Measurements from ENCODE around the gene RILPL1. TPM values are rescaled to one million over a fixed set of nuclear protein-coding genes. Genes with fewer than 3 reads are reported as not detected.
A peak's percentile ranks its signal among the peaks of the same experiment; 100 is the strongest.
"Not testable (repeated sequence)": the region's sequence is repeated elsewhere in the genome, so short reads cannot be mapped to it uniquely, and the experiment has no call there.

RILPL1 gene, protein sequence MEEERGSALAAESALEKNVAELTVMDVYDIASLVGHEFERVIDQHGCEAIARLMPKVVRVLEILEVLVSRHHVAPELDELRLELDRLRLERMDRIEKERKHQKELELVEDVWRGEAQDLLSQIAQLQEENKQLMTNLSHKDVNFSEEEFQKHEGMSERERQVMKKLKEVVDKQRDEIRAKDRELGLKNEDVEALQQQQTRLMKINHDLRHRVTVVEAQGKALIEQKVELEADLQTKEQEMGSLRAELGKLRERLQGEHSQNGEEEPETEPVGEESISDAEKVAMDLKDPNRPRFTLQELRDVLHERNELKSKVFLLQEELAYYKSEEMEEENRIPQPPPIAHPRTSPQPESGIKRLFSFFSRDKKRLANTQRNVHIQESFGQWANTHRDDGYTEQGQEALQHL
- total RNA-seq (2014; rRNA removed; shearing (Covaris generic)) (0.05 and 0.38 TPM in 2 replicates), total RNA-seq (2022) (0.74 and 0.86 TPM in 2 replicates), Bru-seq, nascent RNA (percentile 21 among the genes with signal in this experiment), BruChase-seq, experiment 1, labeled RNA remaining after a 6-hour chase (percentile 24 among the genes with signal in this experiment), BruChase-seq, experiment 2, labeled RNA remaining after a 2-hour chase (percentile 22 among the genes with signal in this experiment)
- long read RNA-seq, partial matches to known transcripts, result 0 of 2 reads
- long read RNA-seq, other reads (novel, unspliced or antisense), result 2 of 2 reads

DNA sequence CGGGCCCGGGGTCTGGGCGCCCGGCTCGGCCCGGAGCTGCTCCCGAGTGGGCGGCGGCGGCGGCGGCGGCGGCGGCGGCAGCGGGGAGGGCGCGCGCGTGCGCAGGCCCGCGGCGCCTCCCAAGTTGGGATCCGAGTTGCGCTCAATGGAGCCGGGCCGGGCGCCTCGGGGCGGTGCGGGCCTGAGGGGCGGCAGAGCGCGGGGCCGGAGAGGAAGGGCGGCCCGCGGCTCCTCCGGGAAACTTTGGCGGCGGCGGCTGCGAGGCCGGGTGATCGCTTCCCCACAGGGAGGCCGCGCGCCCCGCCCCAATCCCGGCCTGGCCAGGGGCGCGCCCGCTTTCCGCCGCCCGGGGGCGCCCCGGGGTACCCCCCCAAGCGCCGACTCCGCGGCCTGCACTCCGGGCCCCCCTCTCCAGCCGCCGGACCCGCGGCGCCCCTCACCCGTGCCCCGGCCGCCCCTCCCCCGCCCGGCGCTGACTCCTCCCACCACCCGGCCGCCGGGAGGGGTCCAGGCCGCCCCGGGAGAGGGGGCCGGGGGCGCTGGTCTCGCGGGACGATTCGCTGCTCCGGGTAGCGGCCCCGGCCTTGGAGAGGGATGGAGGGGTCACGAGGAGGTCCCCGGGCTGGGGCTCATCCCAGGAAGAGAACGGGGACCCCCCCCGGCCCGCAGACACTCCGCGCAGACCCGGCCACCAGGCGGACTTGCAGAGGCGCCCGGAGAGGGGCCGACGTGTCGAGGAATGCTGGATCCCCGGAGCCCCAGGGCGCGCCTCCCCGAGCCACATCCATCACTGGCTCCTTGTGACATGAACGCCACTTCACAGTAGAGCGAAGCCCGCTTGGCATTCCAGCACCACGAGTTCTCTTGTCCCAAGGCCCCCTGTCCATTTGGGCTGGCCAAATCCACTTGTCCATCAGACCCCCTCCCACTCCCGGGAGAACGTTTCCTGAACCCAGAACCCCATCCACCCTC lies at the start of gene RILPL1:
Gene RILPL1, minus strand, starts transcription at position 48 of the 972 bp plus-strand sequence. CDS start 237 bp downstream, outside the sequence.
- H3K4me3 ChIP-seq (ENCODE audit: low read depth, low read length, poor library complexity, severe bottlenecking), result peak within 1 kb of the TSS; percentile 72
- DNase-seq (ENCODE audit: low spot score), result peak; percentile 61
- intact Hi-C loops (cut with micrococcal nuclease; ENCODE audit: unreplicated experiment), result loop anchor here (5.0 kb wide), 1 partner anchor 48 kb away; the partner anchor contains the start of gene TMED2
- ChIA-PET POLR2A (no interaction called here), CTCF (ENCODE audit: unreplicated experiment) (no interaction called here)
- H3K27ac ChIP-seq (ENCODE audit: low read depth, low read length, poor library complexity, severe bottlenecking), result no peak within 1 kb of the TSS
- H3K4me1 ChIP-seq (ENCODE audit: insufficient read depth, low read length, poor library complexity, severe bottlenecking), result peaks cover 21% of the 10 kb centered on the region
- no peaks in the 10 kb centered on the region for H3K36me3 ChIP-seq (ENCODE audit: insufficient read depth, low read length)
- H3K9me3 ChIP-seq (ENCODE audit: low read length), result no peaks in the 10 kb centered on the region
- no peaks in the 10 kb centered on the region for H3K79me2 ChIP-seq (ENCODE audit: insufficient read depth, low read depth, low read length)
- H2AFZ ChIP-seq (ENCODE audit: low read length), result peak within 1 kb of the TSS; percentile 84
- BruUV-seq (replicated peaks), result no TSS peak
- peak within 1 kb of the TSS; percentile 85 for H3K4me2 ChIP-seq (ENCODE audit: low read length)
- H4K20me1 ChIP-seq (ENCODE audit: insufficient read depth, low read length), result no peaks in the 10 kb centered on the region
- TF ChIP-seq EZH2phosphoT487 (IDR thresholded peaks at IDR 0.05; ENCODE audit: borderline replicate concordance, low read depth, low read length), result no peak
- TF ChIP-seq, protein P1, sequence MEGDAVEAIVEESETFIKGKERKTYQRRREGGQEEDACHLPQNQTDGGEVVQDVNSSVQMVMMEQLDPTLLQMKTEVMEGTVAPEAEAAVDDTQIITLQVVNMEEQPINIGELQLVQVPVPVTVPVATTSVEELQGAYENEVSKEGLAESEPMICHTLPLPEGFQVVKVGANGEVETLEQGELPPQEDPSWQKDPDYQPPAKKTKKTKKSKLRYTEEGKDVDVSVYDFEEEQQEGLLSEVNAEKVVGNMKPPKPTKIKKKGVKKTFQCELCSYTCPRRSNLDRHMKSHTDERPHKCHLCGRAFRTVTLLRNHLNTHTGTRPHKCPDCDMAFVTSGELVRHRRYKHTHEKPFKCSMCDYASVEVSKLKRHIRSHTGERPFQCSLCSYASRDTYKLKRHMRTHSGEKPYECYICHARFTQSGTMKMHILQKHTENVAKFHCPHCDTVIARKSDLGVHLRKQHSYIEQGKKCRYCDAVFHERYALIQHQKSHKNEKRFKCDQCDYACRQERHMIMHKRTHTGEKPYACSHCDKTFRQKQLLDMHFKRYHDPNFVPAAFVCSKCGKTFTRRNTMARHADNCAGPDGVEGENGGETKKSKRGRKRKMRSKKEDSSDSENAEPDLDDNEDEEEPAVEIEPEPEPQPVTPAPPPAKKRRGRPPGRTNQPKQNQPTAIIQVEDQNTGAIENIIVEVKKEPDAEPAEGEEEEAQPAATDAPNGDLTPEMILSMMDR (conservative IDR thresholded peaks at IDR 0.05; ENCODE audit: low read length), result peak; percentile 42
- H3K9me2 ChIP-seq (ENCODE audit: insufficient read depth, low read length), result no peaks in the 10 kb centered on the region

DNA sequence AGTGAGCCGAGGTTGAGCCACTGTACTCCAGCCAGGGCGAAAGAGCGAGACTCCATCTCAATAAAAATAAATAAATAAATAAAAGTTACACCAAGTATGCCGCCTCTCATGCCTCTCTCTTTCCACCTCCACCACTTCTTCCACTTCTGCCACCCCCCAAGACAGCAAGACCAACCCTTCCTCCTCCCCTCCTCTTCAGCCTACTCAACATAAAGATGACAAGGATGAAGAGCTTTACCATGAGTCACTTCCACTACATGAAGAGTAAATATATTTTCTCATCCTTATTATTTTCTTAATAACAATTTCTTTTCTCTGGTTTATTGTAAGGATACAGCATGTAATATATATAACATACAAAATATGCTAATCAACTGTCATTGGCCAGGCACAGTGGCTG lies 47.3 kb upstream of the RILPL1 start:
- peaks cover 27% of the 10 kb centered on the region for H3K79me2 ChIP-seq (ENCODE audit: insufficient read depth, low read depth, low read length)
- no peak for DNase-seq (ENCODE audit: low spot score)
- peaks cover 6% of the 10 kb centered on the region; the same call in 1 of the 2 replicates for H4K20me1 ChIP-seq (ENCODE audit: insufficient read depth, low read length)
- H2AFZ ChIP-seq (ENCODE audit: low read length), result no peak overlapping the region
- no peak overlapping the region for H3K27ac ChIP-seq (ENCODE audit: low read depth, low read length, poor library complexity, severe bottlenecking)
- peaks cover 20% of the 10 kb centered on the region for H3K4me1 ChIP-seq (ENCODE audit: insufficient read depth, low read length, poor library complexity, severe bottlenecking)
- intact Hi-C loops (cut with micrococcal nuclease; ENCODE audit: unreplicated experiment), result loop anchor here (5.0 kb wide), 3 partner anchors 48 to 193 kb away; partner anchors contain the start of genes ATP6V0A2 and RILPL1
- H3K9me2 ChIP-seq (ENCODE audit: insufficient read depth, low read length), result no peaks in the 10 kb centered on the region
- peaks cover 1% of the 10 kb centered on the region for H3K36me3 ChIP-seq (ENCODE audit: insufficient read depth, low read length)
- H3K4me2 ChIP-seq (ENCODE audit: low read length), result no peak overlapping the region
- TF ChIP-seq EZH2phosphoT487 (IDR thresholded peaks at IDR 0.05; ENCODE audit: borderline replicate concordance, low read depth, low read length), result no peak
- TF ChIP-seq, protein P1 (conservative IDR thresholded peaks at IDR 0.05; ENCODE audit: low read length), result no peak
- H3K4me3 ChIP-seq (ENCODE audit: low read depth, low read length, poor library complexity, severe bottlenecking), result no peak overlapping the region
- ChIA-PET POLR2A (no interaction called here), CTCF (ENCODE audit: unreplicated experiment) (no interaction called here)
- BruUV-seq (replicated peaks), result no TSS peak
- no peaks in the 10 kb centered on the region for H3K9me3 ChIP-seq (ENCODE audit: low read length)

DNA sequence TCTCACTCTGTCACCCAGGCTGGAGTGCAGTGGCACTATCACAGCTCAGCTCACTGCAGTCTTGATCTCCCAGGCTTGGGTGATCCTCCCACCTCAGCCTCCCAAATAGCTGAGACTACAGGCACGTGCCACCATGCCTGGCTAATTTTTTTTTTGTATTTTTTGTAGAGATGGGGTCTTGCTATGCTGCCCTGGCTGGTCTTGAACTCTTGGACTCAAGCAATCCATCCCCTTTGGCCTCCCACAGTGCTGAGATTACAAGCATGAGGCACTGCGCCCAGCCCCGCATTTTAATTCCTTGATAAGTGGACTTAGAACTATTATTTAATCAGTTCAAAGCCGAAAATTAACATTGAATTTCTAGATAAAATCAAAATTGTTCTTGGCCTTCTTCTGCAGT lies 45.3 kb upstream of the RILPL1 start:
- intact Hi-C loops (cut with micrococcal nuclease; ENCODE audit: unreplicated experiment); H3K9me2 ChIP-seq (ENCODE audit: insufficient read depth, low read length); H3K36me3 ChIP-seq (ENCODE audit: insufficient read depth, low read length); H3K9me3 ChIP-seq (ENCODE audit: low read length); H4K20me1 ChIP-seq (ENCODE audit: insufficient read depth, low read length); H3K27ac ChIP-seq (ENCODE audit: low read depth, low read length, poor library complexity, severe bottlenecking); CTCF ChIA-PET (ENCODE audit: unreplicated experiment); H3K4me2 ChIP-seq (ENCODE audit: low read length); DNase-seq (ENCODE audit: low spot score); H2AFZ ChIP-seq (ENCODE audit: low read length); H3K4me3 ChIP-seq (ENCODE audit: low read depth, low read length, poor library complexity, severe bottlenecking); BruUV-seq (replicated peaks): not testable (repeated sequence)
- Histone ChIP-seq H3K4me1 (ENCODE audit: insufficient read depth, low read length, poor library complexity, severe bottlenecking) (peaks cover 13% of the 10 kb centered on the region), H3K79me2 (ENCODE audit: insufficient read depth, low read depth, low read length) (peaks cover 13% of the 10 kb centered on the region; the same call in 1 of the 2 replicates)
- POLR2A ChIA-PET, result interaction anchor here (0.6 to 0.8 kb wide), 5 partner anchors 9 to 611 kb away, joined by 3 to 6 read pairs (median 5); no protein-coding TSS in a partner anchor
